ENCODE data around the gene SLC9C2.
"Not testable (repeated sequence)": the region's sequence is repeated elsewhere in the genome, so short reads cannot be mapped to it uniquely, and the experiment has no call there.

The SLC9C2 gene

GRCh38 chr1:173495609-173496267 lies 107.1 kb downstream of the SLC9C2 start:
- Histone ChIP-seq H3K27ac (ENCODE audit: low read length) (no peak overlapping the region), H3K27me3 (ENCODE audit: control insufficient read depth, insufficient read depth, low read length) (no peaks in the 10 kb centered on the region), H3K4me1 (ENCODE audit: control insufficient read depth, low read depth, low read length) (no peaks in the 10 kb centered on the region), H3K36me3 (ENCODE audit: control insufficient read depth, low read depth, low read length) (no peaks in the 10 kb centered on the region), H3K4me3 (ENCODE audit: low read length) (no peak overlapping the region), H3K9me3 (ENCODE audit: control insufficient read depth, low read depth, low read length) (peaks cover 21% of the 10 kb centered on the region), H3K9ac (ENCODE audit: low read length) (no peak overlapping the region)

GRCh38 chr1:173493125-173493524 lies 109.7 kb downstream of the SLC9C2 start:
- peaks cover 11% of the 10 kb centered on the region for H3K36me3 ChIP-seq (ENCODE audit: control insufficient read depth, low read depth, low read length)
- H3K27ac ChIP-seq (ENCODE audit: low read length); H3K4me1 ChIP-seq (ENCODE audit: control insufficient read depth, low read depth, low read length); H3K9ac ChIP-seq (ENCODE audit: low read length); H3K27me3 ChIP-seq (ENCODE audit: control insufficient read depth, insufficient read depth, low read length); H3K4me3 ChIP-seq (ENCODE audit: low read length): not testable (repeated sequence)
- H3K9me3 ChIP-seq (ENCODE audit: control insufficient read depth, low read depth, low read length): peaks cover 18% of the 10 kb centered on the region

GRCh38 chr1:173491508-173491907 lies 111.4 kb downstream of the SLC9C2 start:
- no peak overlapping the region for H3K4me3 ChIP-seq (ENCODE audit: low read length)
- H3K27me3 ChIP-seq (ENCODE audit: control insufficient read depth, insufficient read depth, low read length): no peaks in the 10 kb centered on the region
- H3K9me3 ChIP-seq (ENCODE audit: control insufficient read depth, low read depth, low read length): peaks cover 12% of the 10 kb centered on the region
- no peaks in the 10 kb centered on the region for H3K4me1 ChIP-seq (ENCODE audit: control insufficient read depth, low read depth, low read length)
- peaks cover 27% of the 10 kb centered on the region for H3K36me3 ChIP-seq (ENCODE audit: control insufficient read depth, low read depth, low read length)
- H3K27ac ChIP-seq (ENCODE audit: low read length): no peak overlapping the region
- H3K9ac ChIP-seq (ENCODE audit: low read length): no peak overlapping the region

- Histone ChIP-seq H3K36me3 (ENCODE audit: control insufficient read depth, low read depth, low read length) (peaks cover 43% of the 10 kb centered on the region), H3K27me3 (ENCODE audit: control insufficient read depth, insufficient read depth, low read length) (no peaks in the 10 kb centered on the region), H3K4me1 (ENCODE audit: control insufficient read depth, low read depth, low read length) (no peaks in the 10 kb centered on the region), H3K27ac (ENCODE audit: low read length) (no peak overlapping the region), H3K9me3 (ENCODE audit: control insufficient read depth, low read depth, low read length) (no peaks in the 10 kb centered on the region), H3K9ac (ENCODE audit: low read length) (no peak overlapping the region), H3K4me3 (ENCODE audit: low read length) (no peak overlapping the region)
Observed at GRCh38 chr1:173489929-173490328, 112.9 kb downstream of the SLC9C2 start.

GRCh38 chr1:173489149-173489600 lies 113.7 kb downstream of the SLC9C2 start:
- Histone ChIP-seq H3K4me1 (ENCODE audit: control insufficient read depth, low read depth, low read length) (no peaks in the 10 kb centered on the region), H3K27ac (ENCODE audit: low read length) (no peak overlapping the region), H3K4me3 (ENCODE audit: low read length) (no peak overlapping the region), H3K27me3 (ENCODE audit: control insufficient read depth, insufficient read depth, low read length) (no peaks in the 10 kb centered on the region), H3K9ac (ENCODE audit: low read length) (no peak overlapping the region), H3K36me3 (ENCODE audit: control insufficient read depth, low read depth, low read length) (peaks cover 50% of the 10 kb centered on the region), H3K9me3 (ENCODE audit: control insufficient read depth, low read depth, low read length) (no peaks in the 10 kb centered on the region)

- no peaks in the 10 kb centered on the region for H3K9me3 ChIP-seq (ENCODE audit: control insufficient read depth, low read depth, low read length)
- no peak overlapping the region for H3K27ac ChIP-seq (ENCODE audit: low read length)
- H3K4me3 ChIP-seq (ENCODE audit: low read length): no peak overlapping the region
- H3K27me3 ChIP-seq (ENCODE audit: control insufficient read depth, insufficient read depth, low read length): no peaks in the 10 kb centered on the region
- peaks cover 58% of the 10 kb centered on the region for H3K36me3 ChIP-seq (ENCODE audit: control insufficient read depth, low read depth, low read length)
- no peak overlapping the region for H3K9ac ChIP-seq (ENCODE audit: low read length)
- H3K4me1 ChIP-seq (ENCODE audit: control insufficient read depth, low read depth, low read length): no peaks in the 10 kb centered on the region
Observed at GRCh38 chr1:173488001-173488400, 114.9 kb downstream of the SLC9C2 start.

GRCh38 chr1:173485401-173485800 lies 117.5 kb downstream of the SLC9C2 start:
- Histone ChIP-seq H3K27me3 (ENCODE audit: control insufficient read depth, insufficient read depth, low read length) (no peaks in the 10 kb centered on the region), H3K4me3 (ENCODE audit: low read length) (no peak overlapping the region), H3K9me3 (ENCODE audit: control insufficient read depth, low read depth, low read length) (no peaks in the 10 kb centered on the region), H3K36me3 (ENCODE audit: control insufficient read depth, low read depth, low read length) (peaks cover 84% of the 10 kb centered on the region), H3K9ac (ENCODE audit: low read length) (no peak overlapping the region), H3K4me1 (ENCODE audit: control insufficient read depth, low read depth, low read length) (no peaks in the 10 kb centered on the region), H3K27ac (ENCODE audit: low read length) (no peak overlapping the region)

GRCh38 chr1:173484276-173484675 lies 118.6 kb downstream of the SLC9C2 start:
- Histone ChIP-seq H3K27ac (ENCODE audit: low read length) (no peak overlapping the region), H3K9ac (ENCODE audit: low read length) (no peak overlapping the region), H3K9me3 (ENCODE audit: control insufficient read depth, low read depth, low read length) (no peaks in the 10 kb centered on the region), H3K36me3 (ENCODE audit: control insufficient read depth, low read depth, low read length) (peaks cover 92% of the 10 kb centered on the region), H3K27me3 (ENCODE audit: control insufficient read depth, insufficient read depth, low read length) (no peaks in the 10 kb centered on the region), H3K4me3 (ENCODE audit: low read length) (no peak overlapping the region), H3K4me1 (ENCODE audit: control insufficient read depth, low read depth, low read length) (peaks cover 8% of the 10 kb centered on the region)

GRCh38 chr1:173482683-173483082 lies 120.2 kb downstream of the SLC9C2 start:
- H3K4me3 ChIP-seq (ENCODE audit: low read length): no peak overlapping the region
- H3K9ac ChIP-seq (ENCODE audit: low read length): no peak overlapping the region
- H3K36me3 ChIP-seq (ENCODE audit: control insufficient read depth, low read depth, low read length): peaks cover 77% of the 10 kb centered on the region
- no peaks in the 10 kb centered on the region for H3K9me3 ChIP-seq (ENCODE audit: control insufficient read depth, low read depth, low read length)
- no peak overlapping the region for H3K27ac ChIP-seq (ENCODE audit: low read length)
- peaks cover 14% of the 10 kb centered on the region for H3K4me1 ChIP-seq (ENCODE audit: control insufficient read depth, low read depth, low read length)
- no peaks in the 10 kb centered on the region for H3K27me3 ChIP-seq (ENCODE audit: control insufficient read depth, insufficient read depth, low read length)

- H3K27ac ChIP-seq (ENCODE audit: low read length): no peak overlapping the region
- H3K27me3 ChIP-seq (ENCODE audit: control insufficient read depth, insufficient read depth, low read length): no peaks in the 10 kb centered on the region
- H3K9ac ChIP-seq (ENCODE audit: low read length): no peak overlapping the region
- H3K4me1 ChIP-seq (ENCODE audit: control insufficient read depth, low read depth, low read length): peaks cover 14% of the 10 kb centered on the region
- H3K36me3 ChIP-seq (ENCODE audit: control insufficient read depth, low read depth, low read length): peaks cover 63% of the 10 kb centered on the region
- no peak overlapping the region for H3K4me3 ChIP-seq (ENCODE audit: low read length)
- H3K9me3 ChIP-seq (ENCODE audit: control insufficient read depth, low read depth, low read length): no peaks in the 10 kb centered on the region
Observed at GRCh38 chr1:173481195-173481772, 121.6 kb downstream of the SLC9C2 start.

- Histone ChIP-seq H3K27ac (ENCODE audit: low read length) (no peak overlapping the region), H3K9ac (ENCODE audit: low read length) (peak overlapping the region; percentile 6), H3K27me3 (ENCODE audit: control insufficient read depth, insufficient read depth, low read length) (no peaks in the 10 kb centered on the region), H3K4me3 (ENCODE audit: low read length) (peak overlapping the region; percentile 94), H3K9me3 (ENCODE audit: control insufficient read depth, low read depth, low read length) (no peaks in the 10 kb centered on the region), H3K4me1 (ENCODE audit: control insufficient read depth, low read depth, low read length) (peaks cover 17% of the 10 kb centered on the region), H3K36me3 (ENCODE audit: control insufficient read depth, low read depth, low read length) (peaks cover 47% of the 10 kb centered on the region)
Observed at GRCh38 chr1:173479649-173480048, 123.2 kb downstream of the SLC9C2 start.

- Histone ChIP-seq H3K36me3 (ENCODE audit: control insufficient read depth, low read depth, low read length) (peaks cover 36% of the 10 kb centered on the region), H3K9ac (ENCODE audit: low read length) (peak overlapping the region; percentile 93), H3K27ac (ENCODE audit: low read length) (no peak overlapping the region), H3K4me3 (ENCODE audit: low read length) (peak overlapping the region; percentile 94), H3K9me3 (ENCODE audit: control insufficient read depth, low read depth, low read length) (no peaks in the 10 kb centered on the region), H3K4me1 (ENCODE audit: control insufficient read depth, low read depth, low read length) (peaks cover 17% of the 10 kb centered on the region), H3K27me3 (ENCODE audit: control insufficient read depth, insufficient read depth, low read length) (no peaks in the 10 kb centered on the region)
Observed at GRCh38 chr1:173478094-173478674, 124.7 kb downstream of the SLC9C2 start.

All from iPS-18a (cell line).